Measurements from ENCODE around the gene ALDH16A1. TPM values are rescaled to one million over a fixed set of nuclear protein-coding genes. Genes with fewer than 3 reads are reported as not detected.

The ALDH16A1 gene
- total RNA-seq, 2 donors from 2014 or later: 21.8 to 29.8 TPM

GRCh38 chr19:49445997-49446396, 7.0 kb upstream of the ALDH16A1 start:
- Histone ChIP-seq H3K27ac (no peak overlapping the region), H3K4me3 (no peak overlapping the region), H3K27me3 (replicated peaks; ENCODE audit: insufficient read depth) (no peaks in the 10 kb centered on the region), H3K36me3 (no peaks in the 10 kb centered on the region), H3K4me1 (ENCODE audit: control insufficient read depth in 1 of 2, low read depth in 2 of 2) (peaks cover 8 to 12% of the 10 kb centered on the region in 2 donors), H3K9me3 (no peaks in the 10 kb centered on the region)
- ATAC-seq (ENCODE audit: insufficient number of reproducible peaks, low FRiP score, low read depth) (no peak), DNase-seq (ENCODE audit: low spot score) (no peak)
- no peak for TF ChIP-seq CTCF (IDR thresholded peaks at IDR 0.05)

- Histone ChIP-seq H3K36me3 (no peaks in the 10 kb centered on the region), H3K27ac (no peak overlapping the region)
- no peak for DNase-seq (ENCODE audit: low spot score)
Observed at GRCh38 chr19:49447485-49448431, 5.3 kb upstream of the ALDH16A1 start.

GRCh38 chr19:49448432-49448786, 4.6 kb upstream of the ALDH16A1 start:
- H3K27ac ChIP-seq: no peak overlapping the region
- ATAC-seq (ENCODE audit: insufficient number of reproducible peaks, low FRiP score, low read depth) (no peak), DNase-seq (ENCODE audit: low spot score) (no peak)
- H3K4me1 ChIP-seq (ENCODE audit: control insufficient read depth in 1 of 2, low read depth in 2 of 2): peaks cover 0 to 3% of the 10 kb centered on the region in 2 donors
- H3K4me3 ChIP-seq: no peak overlapping the region
- TF ChIP-seq CTCF (IDR thresholded peaks at IDR 0.05): no peak
- no peaks in the 10 kb centered on the region for H3K27me3 ChIP-seq (replicated peaks; ENCODE audit: insufficient read depth)
- no peaks in the 10 kb centered on the region for H3K36me3 ChIP-seq
- no peaks in the 10 kb centered on the region for H3K9me3 ChIP-seq

More at GRCh38 chr19:49447485-49448431, 5.3 kb upstream of the ALDH16A1 start:
- no peak for TF ChIP-seq CTCF (IDR thresholded peaks at IDR 0.05)
- Histone ChIP-seq H3K27me3 (replicated peaks; ENCODE audit: insufficient read depth) (no peaks in the 10 kb centered on the region), H3K4me1 (ENCODE audit: control insufficient read depth in 1 of 2, low read depth in 2 of 2) (peaks cover 0 to 3% of the 10 kb centered on the region in 2 donors), H3K4me3 (no peak overlapping the region), H3K9me3 (no peaks in the 10 kb centered on the region)
- ATAC-seq (ENCODE audit: insufficient number of reproducible peaks, low FRiP score, low read depth): no peak

GRCh38 chr19:49450405-49450804, 2.6 kb upstream of the ALDH16A1 start:
- TF ChIP-seq CTCF (IDR thresholded peaks at IDR 0.05): no peak
- no peaks in the 10 kb centered on the region for H3K9me3 ChIP-seq
- DNase-seq (ENCODE audit: low spot score): no peak
- no peaks in the 10 kb centered on the region for H3K36me3 ChIP-seq
- no peak overlapping the region for H3K27ac ChIP-seq
- H3K4me3 ChIP-seq: peak overlapping the region; percentile 73
- peaks cover 8 to 9% of the 10 kb centered on the region in 2 donors for H3K4me1 ChIP-seq (ENCODE audit: control insufficient read depth in 1 of 2, low read depth in 2 of 2)
- no peaks in the 10 kb centered on the region for H3K27me3 ChIP-seq (replicated peaks; ENCODE audit: insufficient read depth)
- ATAC-seq (ENCODE audit: insufficient number of reproducible peaks, low FRiP score, low read depth): no peak

GRCh38 chr19:49451430-49452181, 1.4 kb upstream of the ALDH16A1 start, which contains the start of gene PIH1D1:
Gene PIH1D1 (minus strand): TSS chr19:49451814. CDS start chr19:49451574, 240 bp downstream.
- ATAC-seq (ENCODE audit: insufficient number of reproducible peaks, low FRiP score, low read depth) (peak; percentile 84), DNase-seq (ENCODE audit: low spot score) (peak; percentile 99)
- TF ChIP-seq CTCF (IDR thresholded peaks at IDR 0.05): no peak
- H3K36me3 ChIP-seq: no peaks in the 10 kb centered on the region
- peak within 1 kb of the TSS; percentile 73 for H3K4me3 ChIP-seq
- no peaks in the 10 kb centered on the region for H3K27me3 ChIP-seq (replicated peaks; ENCODE audit: insufficient read depth)
- peak within 1 kb of the TSS; percentile 94 to 97 for H3K27ac ChIP-seq
- peaks cover 8 to 9% of the 10 kb centered on the region in 2 donors for H3K4me1 ChIP-seq (ENCODE audit: control insufficient read depth in 1 of 2, low read depth in 2 of 2)
- no peaks in the 10 kb centered on the region for H3K9me3 ChIP-seq
